ENCODE measurements around the gene CBX1.
"Not testable (repeated sequence)": the region's sequence is repeated elsewhere in the genome, so short reads cannot be mapped to it uniquely, and the experiment has no call there.

The CBX1 gene

GRCh38 chr17:48071654-48072053, 29.6 kb downstream of the CBX1 start:
- DNase-seq, result no peak

GRCh38 chr17:48070195-48070594, 31.1 kb downstream of the CBX1 start:
- DNase-seq, result no peak

GRCh38 chr17:48068491-48068961, 32.8 kb downstream of the CBX1 start:
- no peak for DNase-seq

GRCh38 chr17:48067808-48068207, 33.5 kb downstream of the CBX1 start:
- DNase-seq, result not testable (repeated sequence)

GRCh38 chr17:48067245-48067644, 34.0 kb downstream of the CBX1 start:
- DNase-seq, result no peak

GRCh38 chr17:48066656-48067055, 34.6 kb downstream of the CBX1 start:
- DNase-seq, result no peak

GRCh38 chr17:48066192-48066591, 35.1 kb downstream of the CBX1 start:
- no peak for DNase-seq

- DNase-seq, result no peak
These were observed 36.6 kb downstream of the CBX1 start for GRCh38 chr17:48064638-48065037.

- DNase-seq, result no peak
These were observed 39.0 kb downstream of the CBX1 start for GRCh38 chr17:48062273-48062672.

- DNase-seq, result no peak
These were observed 41.0 kb downstream of the CBX1 start for GRCh38 chr17:48060249-48060648.

- no peak for DNase-seq
These were observed 42.1 kb downstream of the CBX1 start for GRCh38 chr17:48059125-48059668.

GRCh38 chr17:48058393-48059124, 42.7 kb downstream of the CBX1 start:
- no peak for DNase-seq

GRCh38 chr17:48057626-48058025, 43.7 kb downstream of the CBX1 start:
- no peak for DNase-seq

GRCh38 chr17:48056879-48057278, 44.4 kb downstream of the CBX1 start:
- DNase-seq, result no peak

GRCh38 chr17:48056246-48056745, 45.0 kb downstream of the CBX1 start:
- no peak for DNase-seq

GRCh38 chr17:48055531-48056245, 45.6 kb downstream of the CBX1 start:
- peak; percentile 31 to 44 for DNase-seq

GRCh38 chr17:48054238-48055185, 46.8 kb downstream of the CBX1 start:
- no peak for DNase-seq

GRCh38 chr17:48053758-48054237, 47.5 kb downstream of the CBX1 start:
- no peak for DNase-seq

GRCh38 chr17:48052956-48053757, 48.1 kb downstream of the CBX1 start:
- DNase-seq, result no peak

- DNase-seq, result no peak
These were observed 49.4 kb downstream of the CBX1 start for GRCh38 chr17:48051706-48052486.

GRCh38 chr17:48051283-48051682, 50.0 kb downstream of the CBX1 start:
- DNase-seq, result no peak
